Panc1 (cell line): ENCODE data around the gene CCL28. TPM values are rescaled to one million over a fixed set of nuclear protein-coding genes. Genes with fewer than 3 reads are reported as not detected.

ENCODE experiments used
- ATAC-seq: fragments of 200-7000 bp; cut with Tn5 transposase; 2 replicates; pipeline ENCODE4 v1.9.1; 2020; ENCODE audit warnings: mild to moderate bottlenecking, moderate library complexity
- BruUV-seq: library from RNA; stranded (reverse); fragments of 400-500 nt; replicated peaks from 2 replicates; lab custom pipeline; 2021; lab: Mats Ljungman, UMichigan
- CTCF ChIA-PET: fragments of 300-600 bp; sonication (Branson Sonifier 250); formaldehyde crosslinking; loops from one replicate; lab custom pipeline; 2022; ENCODE audit warnings: antibody characterized with exemption; lab: Charles Lee
- POLR2A ChIA-PET: fragments of 300-600 bp; sonication (Branson Sonifier 250); formaldehyde crosslinking; loops from one replicate; lab custom pipeline; 2022; ENCODE audit warnings: antibody characterized with exemption; lab: Charles Lee
- DNase-seq: peaks from one replicate; pipeline ENCODE4 v3.0.0-alpha.2; 2010; ENCODE audit warnings: low read depth, low spot score
- H3K27ac ChIP-seq: 2 replicates; pipeline ENCODE4 v1.5.1; 2011; ENCODE audit warnings: mild to moderate bottlenecking, low read length, inconsistent platforms
- H3K27me3 ChIP-seq: fragments of 200-500 bp; sonication (Bioruptor generic); 2 replicates; pipeline ENCODE4 v1.6.0; 2014; ENCODE audit warnings: low read length, inconsistent platforms; ENCODE audit not compliant: control insufficient read depth, insufficient read depth
- H3K36me3 ChIP-seq: fragments of 200-500 bp; sonication (Bioruptor generic); 2 replicates; pipeline ENCODE4 v1.5.1; 2014; ENCODE audit warnings: inconsistent platforms, mild to moderate bottlenecking, low read length, moderate library complexity; ENCODE audit not compliant: control insufficient read depth, insufficient read depth
- H3K4me1 ChIP-seq: 2 replicates; pipeline ENCODE4 v1.5.1; 2011; ENCODE audit warnings: inconsistent platforms, mild to moderate bottlenecking, low read length, moderate library complexity; ENCODE audit not compliant: control insufficient read depth, insufficient read depth
- H3K4me3 ChIP-seq, 2 experiments: 2 replicates each; pipeline ENCODE4 v1.5.1; 2011 to 2012; ENCODE audit warnings: low read depth in 2 of 2, low read length in 2 of 2, mild to moderate bottlenecking in 2 of 2, inconsistent platforms in 1 of 2, moderate library complexity in 1 of 2
- H3K9me3 ChIP-seq: fragments of 200-500 bp; sonication (Bioruptor generic); 2 replicates; pipeline ENCODE4 v1.5.1; 2014; ENCODE audit warnings: low read depth, mild to moderate bottlenecking, inconsistent platforms, low read length, moderate library complexity; ENCODE audit not compliant: control insufficient read depth, insufficient read depth
- CTCF ChIP-seq: fragments of 450-650 bp; IDR thresholded peaks from 2 replicates; pipeline ENCODE4 v1.5.1; 2017; ENCODE audit warnings: mild to moderate bottlenecking
- POLR2AphosphoS5 ChIP-seq: IDR thresholded peaks from 2 replicates; pipeline ENCODE4 v1.6.1; 2012; ENCODE audit warnings: mild to moderate bottlenecking, low read depth, low read length, moderate library complexity
- REST ChIP-seq, 2 experiments: IDR thresholded peaks; 2 replicates each; pipeline ENCODE4 v1.6.1; 2011 to 2012; ENCODE audit warnings: low read depth in 2 of 2, control low read depth in 1 of 2, low read length in 1 of 2, mild to moderate bottlenecking in 1 of 2, moderate library complexity in 1 of 2; ENCODE audit not compliant: insufficient read depth in 1 of 2
- SIN3A ChIP-seq: IDR thresholded peaks from 2 replicates; pipeline ENCODE4 v1.6.1; 2012; ENCODE audit warnings: low read depth, mild to moderate bottlenecking, low read length, moderate library complexity, borderline replicate concordance; ENCODE audit not compliant: insufficient read depth
- TCF7L2 ChIP-seq: IDR thresholded peaks from 2 replicates; pipeline ENCODE4 v1.6.1; 2011; ENCODE audit warnings: mild to moderate bottlenecking, low read depth, low read length, inconsistent platforms
- in situ Hi-C: cut with HindIII; loops from 2 replicates; pipeline ENCODE4 v1.10.0; 2016; ENCODE audit warnings: low sequenced_read_pairs, low pct_unique_long_range_greater_than_20kb
- intact Hi-C: fragments of 100-400 bp; cut with micrococcal nuclease; formaldehyde crosslinking; loops from one replicate; pipeline ENCODE4 v1.10.0; 2022; ENCODE audit not compliant: unreplicated experiment
- total RNA-seq: library from RNA; stranded (reverse); gene quantifications from one replicate; pipeline ENCODE4 v1.2.1, GENCODE V29; 2021; ENCODE audit not compliant: unreplicated experiment

The CCL28 gene
- total RNA-seq, 1 experiment from 2014 or later: 5.8 TPM

GRCh38 chr5:43357878-43358281 lies 54.3 kb downstream of the CCL28 start:
- no peaks in the 10 kb centered on the region for H3K9me3 ChIP-seq
- DNase-seq: no peak
- no peak for ATAC-seq
- in situ Hi-C loops: no loop called here
- no peak overlapping the region for H3K27ac ChIP-seq
- CTCF ChIA-PET: no interaction called here
- peaks cover 7% of the 10 kb centered on the region; the same call in 1 of the 2 replicates for H3K27me3 ChIP-seq
- intact Hi-C loops: no loop called here
- BruUV-seq: no TSS peak
- H3K36me3 ChIP-seq: no peaks in the 10 kb centered on the region
- POLR2A ChIA-PET: no interaction called here
- H3K4me1 ChIP-seq: no peaks in the 10 kb centered on the region
- no peak for TF ChIP-seq SIN3A
- no peak for TF ChIP-seq POLR2AphosphoS5
- no peak for TF ChIP-seq TCF7L2
- TF ChIP-seq REST (IDR thresholded peaks at IDR 0.05; ENCODE audit: insufficient read depth in 1 of 2, low read depth in 2 of 2, low read length in 1 of 2): no peak
- no peak for TF ChIP-seq CTCF
- no peak overlapping the region for H3K4me3 ChIP-seq

DNA sequence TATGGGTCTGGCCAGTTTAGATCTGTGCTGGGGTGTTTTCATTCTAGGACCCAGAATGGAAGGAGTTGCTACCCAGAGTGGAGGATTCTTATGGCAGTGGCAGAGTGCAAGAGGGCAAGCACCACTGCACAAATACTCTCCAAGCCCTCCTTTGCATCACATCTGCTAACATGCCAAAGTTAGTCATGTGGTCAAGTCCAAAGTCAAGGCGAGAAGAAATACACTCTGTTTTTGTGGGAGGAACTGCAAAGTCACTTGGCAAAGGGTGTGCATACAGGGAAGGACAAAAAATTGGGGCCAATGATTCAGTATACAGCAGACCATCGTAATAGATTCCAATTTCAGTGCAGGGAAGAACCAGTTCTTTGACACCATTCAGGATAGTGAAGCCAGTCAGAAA lies 55.1 kb downstream of the CCL28 start:
- in situ Hi-C loops: no loop called here
- ATAC-seq (no peak), DNase-seq (no peak)
- POLR2A ChIA-PET: no interaction called here
- intact Hi-C loops: no loop called here
- Histone ChIP-seq H3K4me3 (no peak overlapping the region), H3K4me1 (no peaks in the 10 kb centered on the region), H3K36me3 (no peaks in the 10 kb centered on the region), H3K27ac (no peak overlapping the region), H3K27me3 (peaks cover 6% of the 10 kb centered on the region; the same call in 1 of the 2 replicates), H3K9me3 (no peaks in the 10 kb centered on the region)
- BruUV-seq: no TSS peak
- TF ChIP-seq SIN3A (no peak), REST (IDR thresholded peaks at IDR 0.05; ENCODE audit: insufficient read depth in 1 of 2, low read depth in 2 of 2, low read length in 1 of 2) (no peak), POLR2AphosphoS5 (no peak), CTCF (no peak), TCF7L2 (no peak)
- CTCF ChIA-PET: no interaction called here
